IPS-18a (cell line): Measurements from ENCODE around the gene SSPN.
A peak's percentile ranks its signal among the peaks of the same experiment; 100 is the strongest.

Source experiments
- H3K27ac ChIP-seq: one replicate; pipeline ENCODE4 v1.5.1; 2013; ENCODE audit warnings: low read length
- H3K27me3 ChIP-seq: one replicate; pipeline ENCODE4 v1.6.1; 2013; ENCODE audit warnings: mild to moderate bottlenecking, low read length; ENCODE audit not compliant: control insufficient read depth, insufficient read depth
- H3K36me3 ChIP-seq: one replicate; pipeline ENCODE4 v1.6.1; 2013; ENCODE audit warnings: low read depth, low read length; ENCODE audit not compliant: control insufficient read depth
- H3K4me1 ChIP-seq: one replicate; pipeline ENCODE4 v1.6.1; 2013; ENCODE audit warnings: low read depth, low read length; ENCODE audit not compliant: control insufficient read depth
- H3K4me3 ChIP-seq: one replicate; pipeline ENCODE4 v1.5.1; 2013; ENCODE audit warnings: low read length
- H3K9ac ChIP-seq: one replicate; pipeline ENCODE4 v1.6.1; 2013; ENCODE audit warnings: mild to moderate bottlenecking, low read length, moderate library complexity
- H3K9me3 ChIP-seq: one replicate; pipeline ENCODE4 v1.6.1; 2013; ENCODE audit warnings: low read depth, low read length; ENCODE audit not compliant: control insufficient read depth

The SSPN gene, protein sequence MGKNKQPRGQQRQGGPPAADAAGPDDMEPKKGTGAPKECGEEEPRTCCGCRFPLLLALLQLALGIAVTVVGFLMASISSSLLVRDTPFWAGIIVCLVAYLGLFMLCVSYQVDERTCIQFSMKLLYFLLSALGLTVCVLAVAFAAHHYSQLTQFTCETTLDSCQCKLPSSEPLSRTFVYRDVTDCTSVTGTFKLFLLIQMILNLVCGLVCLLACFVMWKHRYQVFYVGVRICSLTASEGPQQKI

DNA sequence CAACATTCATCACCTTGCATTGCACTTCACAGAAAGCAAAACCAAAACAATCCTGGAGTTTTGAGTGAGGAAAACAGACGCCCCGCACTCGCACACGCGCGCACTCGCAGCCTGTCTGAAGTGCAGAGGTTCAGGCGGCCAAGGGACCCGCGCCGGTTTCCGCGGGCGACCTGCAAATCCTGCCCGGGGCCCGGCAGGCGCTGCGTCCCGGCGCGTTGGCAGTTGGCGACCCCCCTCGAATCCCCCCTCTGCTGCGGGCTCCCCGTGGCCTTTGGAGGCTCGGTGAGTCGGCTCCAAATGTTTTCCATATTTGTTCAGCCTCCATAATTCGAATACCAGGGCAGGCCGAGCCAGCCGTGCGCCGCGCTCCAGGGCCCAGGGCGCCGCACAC, at the start of gene SSPN:
SSPN (plus strand) TSS at position 324 of the 391 bp plus-strand sequence. CDS start 100 bp downstream, outside the sequence.
- no peaks in the 10 kb centered on the region for H3K36me3 ChIP-seq
- no peak within 1 kb of the TSS for H3K27ac ChIP-seq
- H3K27me3 ChIP-seq: peaks cover 39% of the 10 kb centered on the region
- H3K9me3 ChIP-seq: no peaks in the 10 kb centered on the region
- no peaks in the 10 kb centered on the region for H3K4me1 ChIP-seq
- peak within 1 kb of the TSS; percentile 43 for H3K9ac ChIP-seq
- H3K4me3 ChIP-seq: peak within 1 kb of the TSS; percentile 69

DNA sequence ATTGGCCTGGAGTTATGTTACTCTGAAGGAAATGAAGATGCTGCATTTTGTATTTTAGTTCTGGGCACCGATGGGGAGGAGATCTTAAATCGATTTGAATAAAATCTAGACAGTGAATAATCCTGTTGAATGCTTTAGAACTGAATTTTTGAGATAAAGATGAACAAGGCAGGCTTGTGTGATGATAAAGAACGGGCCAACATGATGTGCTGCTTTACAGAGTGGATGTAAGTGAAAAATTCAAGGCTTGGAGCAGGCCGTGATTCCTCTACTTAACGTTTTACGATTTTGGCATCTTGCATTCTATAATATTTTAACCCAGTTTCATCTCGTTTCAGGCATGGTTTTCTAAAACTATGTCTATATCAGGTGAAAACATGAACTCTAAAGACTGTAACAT, 47.1 kb upstream of the SSPN start:
- H3K9ac ChIP-seq: no peak overlapping the region
- H3K36me3 ChIP-seq: no peaks in the 10 kb centered on the region
- no peak overlapping the region for H3K27ac ChIP-seq
- H3K4me1 ChIP-seq: peaks cover 3% of the 10 kb centered on the region
- no peak overlapping the region for H3K4me3 ChIP-seq
- no peaks in the 10 kb centered on the region for H3K9me3 ChIP-seq
- H3K27me3 ChIP-seq: no peaks in the 10 kb centered on the region

GRCh38 chr12:26149968-26150500, 45.3 kb upstream of the SSPN start:
- H3K9me3 ChIP-seq: no peaks in the 10 kb centered on the region
- H3K4me3 ChIP-seq: no peak overlapping the region
- H3K27ac ChIP-seq: no peak overlapping the region
- H3K27me3 ChIP-seq: no peaks in the 10 kb centered on the region
- peaks cover 3% of the 10 kb centered on the region for H3K4me1 ChIP-seq
- no peak overlapping the region for H3K9ac ChIP-seq
- no peaks in the 10 kb centered on the region for H3K36me3 ChIP-seq

DNA sequence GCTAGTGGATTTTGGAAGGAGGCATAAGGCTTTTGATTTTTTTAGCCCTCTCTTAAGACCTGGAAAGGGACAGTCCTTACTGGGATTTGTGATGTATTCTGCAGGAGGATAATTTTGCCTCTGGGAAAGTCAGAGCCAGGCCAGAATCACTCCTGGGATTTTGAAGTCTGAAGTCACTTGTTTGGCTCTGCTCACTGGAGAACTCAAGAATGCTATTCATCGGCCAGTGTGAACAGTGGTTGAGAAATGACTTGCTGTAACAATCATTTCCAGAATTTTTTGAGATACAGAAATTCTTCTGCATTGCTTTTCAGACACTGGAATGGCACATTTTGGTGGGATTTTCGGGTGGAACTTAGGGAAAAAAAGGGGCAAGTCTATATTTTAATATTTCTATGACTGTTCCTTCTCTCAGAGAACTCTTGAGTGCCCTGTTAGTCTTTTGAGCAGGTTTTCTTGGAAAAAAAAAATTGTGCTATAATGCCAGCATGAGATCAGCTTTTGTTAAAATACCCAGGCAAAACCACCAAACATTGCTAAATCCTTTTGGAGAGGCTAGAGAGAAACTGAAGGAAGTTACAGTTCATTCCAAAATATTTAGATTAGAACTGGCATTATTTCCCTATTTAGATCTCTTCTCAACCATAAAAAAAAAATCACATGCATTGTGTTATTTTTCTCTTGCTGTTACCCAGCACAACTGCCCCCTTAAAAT, 44.5 kb upstream of the SSPN start:
- Histone ChIP-seq H3K4me3 (no peak overlapping the region), H3K27me3 (no peaks in the 10 kb centered on the region), H3K36me3 (no peaks in the 10 kb centered on the region), H3K4me1 (peaks cover 3% of the 10 kb centered on the region), H3K9me3 (no peaks in the 10 kb centered on the region), H3K9ac (no peak overlapping the region), H3K27ac (no peak overlapping the region)

- Histone ChIP-seq H3K27me3 (no peaks in the 10 kb centered on the region), H3K27ac (no peak overlapping the region), H3K9ac (no peak overlapping the region)
Observed at GRCh38 chr12:26152507-26153102, 42.8 kb upstream of the SSPN start.

GRCh38 chr12:26153421-26154154, 41.8 kb upstream of the SSPN start:
- Histone ChIP-seq H3K27ac (no peak overlapping the region), H3K36me3 (no peaks in the 10 kb centered on the region), H3K4me1 (peaks cover 3% of the 10 kb centered on the region), H3K27me3 (no peaks in the 10 kb centered on the region), H3K4me3 (no peak overlapping the region), H3K9ac (no peak overlapping the region), H3K9me3 (no peaks in the 10 kb centered on the region)

More at GRCh38 chr12:26152507-26153102, 42.8 kb upstream of the SSPN start:
- Histone ChIP-seq H3K36me3 (no peaks in the 10 kb centered on the region), H3K4me1 (peaks cover 3% of the 10 kb centered on the region), H3K9me3 (no peaks in the 10 kb centered on the region), H3K4me3 (no peak overlapping the region)

DNA sequence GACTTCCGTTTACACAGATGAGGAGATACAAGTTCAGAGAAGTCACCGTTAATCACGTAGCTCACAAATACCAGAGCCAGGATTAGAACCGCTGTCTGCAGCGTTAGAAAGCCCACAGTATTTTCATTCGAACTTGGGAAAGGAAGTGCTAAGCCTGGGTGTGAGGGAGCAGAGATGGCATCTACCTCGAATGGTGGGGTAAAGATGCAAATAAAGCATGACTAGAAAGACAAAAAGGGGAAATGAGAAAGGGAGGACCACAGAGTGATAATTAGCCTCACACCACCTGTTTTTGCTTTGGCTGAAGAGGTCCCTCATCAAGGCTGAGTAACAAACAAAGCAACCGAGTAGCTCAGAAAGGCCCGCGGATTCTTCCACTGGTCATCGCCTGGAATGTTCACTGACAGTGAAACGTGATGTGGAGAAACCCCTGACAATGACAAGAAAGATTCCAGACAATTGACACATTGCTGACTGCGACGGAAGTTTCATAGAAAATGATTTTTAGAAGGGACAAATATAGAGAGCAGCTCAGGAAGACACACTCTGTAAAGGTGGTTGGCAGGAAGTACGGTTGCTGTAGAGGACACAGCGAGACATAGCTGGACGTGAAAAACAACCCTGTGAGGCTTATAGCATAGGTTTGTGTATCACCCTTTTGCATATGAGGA, 39.0 kb upstream of the SSPN start:
- Histone ChIP-seq H3K27ac (no peak overlapping the region), H3K27me3 (no peaks in the 10 kb centered on the region), H3K9me3 (no peaks in the 10 kb centered on the region), H3K4me1 (peaks cover 3% of the 10 kb centered on the region), H3K36me3 (no peaks in the 10 kb centered on the region), H3K9ac (no peak overlapping the region), H3K4me3 (no peak overlapping the region)

- H3K36me3 ChIP-seq: no peaks in the 10 kb centered on the region
Observed at GRCh38 chr12:26157001-26157400, 38.4 kb upstream of the SSPN start.

DNA sequence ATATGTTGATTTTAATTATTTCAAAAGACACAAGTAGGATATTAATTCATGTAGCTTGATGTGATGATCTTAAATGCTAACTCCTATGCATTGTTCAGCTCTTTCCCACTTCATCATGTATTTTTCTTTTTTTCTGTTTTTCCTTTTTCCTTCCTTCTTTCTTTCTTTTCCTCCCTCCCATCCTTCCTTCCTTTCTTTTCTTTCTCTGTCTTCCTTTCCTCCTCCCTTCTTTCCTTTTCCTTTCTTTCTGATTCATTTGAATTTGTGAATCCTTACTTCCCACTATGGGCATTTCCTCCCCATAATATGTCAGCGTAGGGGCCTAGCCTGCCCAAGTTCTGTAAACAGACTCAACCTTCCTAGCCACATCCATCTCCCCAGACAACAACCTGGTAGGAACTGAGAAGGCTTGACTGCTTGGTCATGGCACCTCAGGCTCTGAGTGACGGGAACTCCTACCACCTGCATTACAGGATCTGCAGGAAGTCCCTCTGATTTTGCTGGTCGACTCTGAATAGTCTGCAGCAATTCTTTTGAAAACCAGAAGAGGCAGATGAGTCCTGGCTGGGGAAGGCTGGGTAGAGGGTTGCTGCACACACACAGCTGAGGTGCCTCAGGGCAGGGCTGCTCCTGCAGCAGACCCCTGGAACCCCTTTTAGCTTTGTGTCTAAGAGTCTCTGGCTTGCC, 37.2 kb upstream of the SSPN start:
- Histone ChIP-seq H3K4me1 (no peaks in the 10 kb centered on the region), H3K9me3 (no peaks in the 10 kb centered on the region)

More at GRCh38 chr12:26157001-26157400, 38.4 kb upstream of the SSPN start:
- Histone ChIP-seq H3K27me3 (no peaks in the 10 kb centered on the region), H3K4me1 (no peaks in the 10 kb centered on the region), H3K4me3 (no peak overlapping the region), H3K27ac (no peak overlapping the region), H3K9ac (no peak overlapping the region), H3K9me3 (no peaks in the 10 kb centered on the region)

GRCh38 chr12:26162174-26162573, 33.2 kb upstream of the SSPN start:
- Histone ChIP-seq H3K9me3 (no peaks in the 10 kb centered on the region), H3K27ac (no peak overlapping the region), H3K4me3 (no peak overlapping the region), H3K36me3 (no peaks in the 10 kb centered on the region), H3K27me3 (no peaks in the 10 kb centered on the region), H3K4me1 (no peaks in the 10 kb centered on the region), H3K9ac (no peak overlapping the region)

More for the DNA sequence above, 37.2 kb upstream of the SSPN start:
- Histone ChIP-seq H3K36me3 (no peaks in the 10 kb centered on the region), H3K27me3 (no peaks in the 10 kb centered on the region), H3K9ac (no peak overlapping the region), H3K4me3 (no peak overlapping the region), H3K27ac (no peak overlapping the region)
